Psoas muscle (tissue), 8 donors: ENCODE data around the gene ITPR1. TPM values are rescaled to one million over a fixed set of nuclear protein-coding genes. Genes with fewer than 3 reads are reported as not detected.

Experiments used
- ATAC-seq, 4 donors: fragments of 200-7000 bp; cut with Tn5 transposase; one replicate each; pipeline ENCODE4 v1.9.1; 2020; ENCODE audit warnings: moderate library complexity in 3 of 4, mild to moderate bottlenecking in 2 of 4
- DNase-seq, 2 donors: peaks; one replicate each; pipeline ENCODE4 v3.0.0-alpha.2; 2020
- H3K27ac ChIP-seq: fragments of 200-600 bp; one replicate; pipeline ENCODE4 v1.8.0; 2022
- H3K27me3 ChIP-seq, 3 donors: fragments of 200-600 bp in 1 of 3; one replicate each; pipeline versions ENCODE4 v1.6.1 to v1.8.0; 2013 to 2022; ENCODE audit warnings: low read length in 2 of 3, mild to moderate bottlenecking in 2 of 3, moderate library complexity in 1 of 3; ENCODE audit not compliant: insufficient read depth in 3 of 3
- H3K36me3 ChIP-seq, 2 donors: fragments of 200-600 bp in 1 of 2; one replicate each; pipeline versions ENCODE4 v1.6.1 to v1.8.0; 2013 to 2022; ENCODE audit warnings: low read depth in 1 of 2, mild to moderate bottlenecking in 1 of 2, moderate library complexity in 1 of 2; ENCODE audit not compliant: insufficient read depth in 1 of 2
- H3K4me1 ChIP-seq: fragments of 200-600 bp; one replicate; pipeline ENCODE4 v1.8.0; 2022
- H3K4me3 ChIP-seq: fragments of 200-600 bp; one replicate; pipeline ENCODE4 v1.8.0; 2022; ENCODE audit warnings: mild to moderate bottlenecking
- H3K9me3 ChIP-seq: fragments of 200-600 bp; one replicate; pipeline ENCODE4 v1.8.0; 2022
- WGBS, 3 donors: extraction: QIAGEN DNeasy Blood & Tissue Kit; methylation state at CpG; one replicate each; pipeline versions ENCODE4 v1.1.6 to v1.1.7; 2013; 5-methylcytosine and 5-hydroxymethylcytosine counted together
- intact Hi-C, 2 donors: fragments of 100-400 bp; cut with DNase I; formaldehyde crosslinking; loops; one replicate each; pipeline versions ENCODE4 v1.11.0 to v1.14.2; 2022
- polyA plus RNA-seq, 3 donors: library from polyadenylated mRNA; stranded (reverse); fragments of 200-250 nt; gene quantifications; one replicate each; pipeline ENCODE4 v1.2.3, GENCODE V29; 2013
- total RNA-seq, 4 donors: library from RNA; stranded (reverse); fragmentation: NEBNext Ultra II Directional in 2 of 4; extraction: Animal tissue kit (Norgen Biotek cat#: 25700) in 2 of 4; gene quantifications; one replicate each; pipeline versions ENCODE4 v1.2.1 to v1.2.4, GENCODE V29; 2021 to 2023
- TF ChIP-seq, protein P1 (sequence below): fragments of 200-600 bp; IDR thresholded peaks from one replicate; pipeline ENCODE4 v1.8.0; 2022; ENCODE audit warnings: antibody characterized with exemption
- donor health status: healthy with polysubstance abuse.
- donor health status: DM: no; HTN: no; CAD: no; lungs with moderate emphysema.
- donor health status: Bipolar disorder and iron deficiency.
- donor health status: healthy.
- donor health status: DM: yes; HTN: yes; CAD: no.
- donor health status: DM: no; HTN: no; CAD: no.
- donor health status: DM: no; HTN: no; CAD: no.
- donor health status: DM: yes; HTN: yes; CAD: no.

ITPR1 gene
- total and polyA plus RNA-seq, 7 donors = 4.4 to 9.2 (median 8.8) TPM

DNA sequence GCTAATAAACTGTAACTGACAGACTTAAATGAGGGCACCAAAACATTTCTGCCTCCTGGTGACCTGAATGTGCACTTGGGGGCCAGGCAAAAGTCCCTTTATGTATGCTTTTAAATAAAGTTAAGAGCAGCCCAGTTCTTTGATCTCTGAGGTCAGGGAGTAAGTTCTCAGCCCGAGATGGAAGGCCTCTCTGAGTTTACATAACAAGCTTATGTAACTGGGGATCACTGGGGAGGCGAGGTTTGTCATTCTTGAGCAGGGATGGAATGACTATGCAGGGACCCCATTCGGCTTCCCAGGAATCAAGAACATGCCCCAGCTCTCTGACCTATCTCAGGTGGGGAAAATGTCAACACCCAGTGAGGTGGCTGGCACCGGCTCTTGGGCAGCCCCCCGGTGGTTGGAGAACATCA, 287.4 kb downstream of the ITPR1 start:
- Histone ChIP-seq H3K9me3 (no peaks in the 10 kb centered on the region), H3K27ac (no peak overlapping the region), H3K27me3 (no peaks in the 10 kb centered on the region), H3K36me3 (no peaks in the 10 kb centered on the region), H3K4me1 (peaks cover 11% of the 10 kb centered on the region), H3K4me3 (no peak overlapping the region)
- ATAC-seq (no peak), DNase-seq (no peak)
- TF ChIP-seq, protein P1, sequence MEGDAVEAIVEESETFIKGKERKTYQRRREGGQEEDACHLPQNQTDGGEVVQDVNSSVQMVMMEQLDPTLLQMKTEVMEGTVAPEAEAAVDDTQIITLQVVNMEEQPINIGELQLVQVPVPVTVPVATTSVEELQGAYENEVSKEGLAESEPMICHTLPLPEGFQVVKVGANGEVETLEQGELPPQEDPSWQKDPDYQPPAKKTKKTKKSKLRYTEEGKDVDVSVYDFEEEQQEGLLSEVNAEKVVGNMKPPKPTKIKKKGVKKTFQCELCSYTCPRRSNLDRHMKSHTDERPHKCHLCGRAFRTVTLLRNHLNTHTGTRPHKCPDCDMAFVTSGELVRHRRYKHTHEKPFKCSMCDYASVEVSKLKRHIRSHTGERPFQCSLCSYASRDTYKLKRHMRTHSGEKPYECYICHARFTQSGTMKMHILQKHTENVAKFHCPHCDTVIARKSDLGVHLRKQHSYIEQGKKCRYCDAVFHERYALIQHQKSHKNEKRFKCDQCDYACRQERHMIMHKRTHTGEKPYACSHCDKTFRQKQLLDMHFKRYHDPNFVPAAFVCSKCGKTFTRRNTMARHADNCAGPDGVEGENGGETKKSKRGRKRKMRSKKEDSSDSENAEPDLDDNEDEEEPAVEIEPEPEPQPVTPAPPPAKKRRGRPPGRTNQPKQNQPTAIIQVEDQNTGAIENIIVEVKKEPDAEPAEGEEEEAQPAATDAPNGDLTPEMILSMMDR = no peak
- intact Hi-C loops = no loop called here
- 69 to 77% (median 75%) methylated on average over 5 of the region's 5 CpGs for WGBS, 3 donors

DNA sequence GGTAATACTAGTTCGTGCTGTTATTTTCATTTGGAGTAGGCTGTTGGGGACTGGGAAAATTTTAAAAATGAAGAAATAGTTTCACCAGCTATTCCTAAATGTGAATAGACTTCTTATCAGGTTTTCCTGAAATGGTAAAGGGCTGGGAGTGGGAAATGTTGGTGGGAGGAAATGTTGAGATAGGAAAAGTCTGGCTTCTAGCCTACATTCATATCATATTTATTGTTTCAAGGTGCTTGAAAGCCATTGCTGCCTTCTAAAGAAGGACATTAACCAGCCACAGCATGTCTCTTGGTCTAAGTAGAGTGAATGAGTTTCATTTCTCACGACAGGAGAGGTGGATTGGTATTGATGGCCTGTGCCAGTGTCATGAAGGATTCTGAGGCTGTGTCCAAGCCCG, 288.9 kb downstream of the ITPR1 start:
- TF ChIP-seq, protein P1 = no peak
- no peak overlapping the region for H3K27ac ChIP-seq
- no peaks in the 10 kb centered on the region for H3K27me3 ChIP-seq
- DNase-seq (no peak), ATAC-seq (no peak)
- no peak overlapping the region for H3K4me3 ChIP-seq
- 88 to 94% (median 93%) methylated on average over 3 of the region's 3 CpGs for WGBS, 3 donors
- H3K4me1 ChIP-seq = peaks cover 4% of the 10 kb centered on the region
- H3K36me3 ChIP-seq = no peaks in the 10 kb centered on the region
- intact Hi-C loops = no loop called here
- H3K9me3 ChIP-seq = no peaks in the 10 kb centered on the region

DNA sequence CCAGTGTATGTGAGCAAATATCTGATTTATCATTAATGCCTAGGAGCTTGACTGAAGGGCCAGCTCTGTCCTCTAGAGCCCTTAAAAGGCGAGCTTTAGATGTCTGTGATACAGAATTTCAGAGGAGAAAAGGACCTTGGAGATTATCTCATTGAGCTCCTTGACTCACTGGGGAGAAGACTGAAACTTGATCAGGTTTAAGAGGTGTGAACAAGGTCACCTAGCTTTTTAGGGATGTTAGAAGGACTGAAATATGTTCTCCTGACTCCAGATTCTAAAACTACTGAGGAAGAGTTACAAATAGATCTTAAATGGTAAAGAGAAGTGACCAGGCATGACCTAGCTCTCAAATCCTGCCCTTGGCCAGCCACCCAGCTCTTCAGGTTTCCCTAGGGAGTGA, 292.4 kb downstream of the ITPR1 start:
- intact Hi-C loops = no loop called here
- H3K4me1 ChIP-seq = no peaks in the 10 kb centered on the region
- no peaks in the 10 kb centered on the region for H3K9me3 ChIP-seq
- 77 to 97% (median 90%) methylated on average over 1 of the region's 1 CpG for WGBS, 3 donors
- H3K36me3 ChIP-seq = peaks cover 0 to 10% of the 10 kb centered on the region in 2 donors
- DNase-seq (no peak), ATAC-seq (peak in 2 of 4 donors; percentile 69 to 71)
- TF ChIP-seq, protein P1 = no peak
- no peaks in the 10 kb centered on the region for H3K27me3 ChIP-seq
- H3K27ac ChIP-seq = no peak overlapping the region
- H3K4me3 ChIP-seq = no peak overlapping the region

DNA sequence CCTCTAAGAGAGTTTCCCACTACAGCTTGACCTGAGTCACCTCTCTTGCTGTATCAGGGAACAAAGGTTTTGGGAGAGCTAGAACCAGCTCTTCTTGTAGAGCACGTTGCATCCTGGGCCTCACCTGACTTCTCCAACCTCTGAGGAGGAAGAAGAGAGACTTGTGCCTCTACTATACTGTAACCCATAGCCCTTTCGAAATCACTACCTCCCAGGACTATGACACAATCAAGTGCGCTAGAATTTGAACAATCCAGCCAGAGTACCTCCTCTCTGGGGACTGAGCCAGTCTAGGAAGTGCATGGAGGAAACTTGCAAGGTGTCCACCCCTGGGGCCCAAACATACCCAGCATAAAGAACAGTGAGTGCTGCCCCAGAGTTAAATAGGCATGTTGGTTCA, 293.3 kb downstream of the ITPR1 start:
- WGBS, 3 donors = 92 to 97% (median 94%) methylated on average over 3 of the region's 3 CpGs
- peak in 1 of 4 donors; percentile 39 for ATAC-seq
- no peaks in the 10 kb centered on the region for H3K4me1 ChIP-seq
- intact Hi-C loops = no loop called here
- peaks cover 0 to 10% of the 10 kb centered on the region in 2 donors for H3K36me3 ChIP-seq
- no peak for DNase-seq
- H3K4me3 ChIP-seq = no peak overlapping the region
- no peak overlapping the region for H3K27ac ChIP-seq
- no peaks in the 10 kb centered on the region for H3K9me3 ChIP-seq
- H3K27me3 ChIP-seq = no peaks in the 10 kb centered on the region
- TF ChIP-seq, protein P1 = no peak

DNA sequence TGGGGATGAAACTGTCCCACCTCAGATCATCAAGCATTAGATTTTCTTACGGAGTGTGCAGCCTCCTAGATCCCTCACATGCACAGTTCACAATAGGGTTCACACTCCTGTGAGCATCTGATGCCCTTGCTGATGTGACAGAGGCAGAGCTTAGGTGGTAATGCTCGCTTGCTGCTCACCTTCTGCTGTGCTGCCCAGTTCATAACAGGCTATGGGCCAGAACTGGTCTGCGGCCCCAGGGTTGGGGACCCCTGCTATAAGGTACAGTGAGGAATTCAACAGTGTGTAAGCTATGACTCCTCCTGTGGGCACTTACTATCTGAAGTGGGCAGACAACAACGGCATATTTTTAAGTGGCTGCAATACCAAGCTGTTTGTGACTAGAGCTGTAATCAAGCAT, 298.2 kb downstream of the ITPR1 start:
- Histone ChIP-seq H3K27ac (no peak overlapping the region), H3K27me3 (no peaks in the 10 kb centered on the region), H3K36me3 (peaks cover 0 to 10% of the 10 kb centered on the region in 2 donors), H3K4me1 (no peaks in the 10 kb centered on the region), H3K4me3 (no peak overlapping the region), H3K9me3 (no peaks in the 10 kb centered on the region)
- ATAC-seq = no peak
- 95 to 97% (median 95%) methylated on average over 4 of the region's 4 CpGs for WGBS, 3 donors
- intact Hi-C loops = no loop called here
- DNase-seq = no peak
- TF ChIP-seq, protein P1 = no peak
